GM18505 (cell line): ENCODE measurements around the gene CISTR.
"Not testable (repeated sequence)": the region's sequence is repeated elsewhere in the genome, so short reads cannot be mapped to it uniquely, and the experiment has no call there.

Experiments used
- ATAC-seq: cut with Tn5 transposase; IDR thresholded peaks from one replicate; pipeline ENCODE4 v1.9.1; 2021; ENCODE audit not compliant: unreplicated experiment
- POLR2A ChIP-seq: IDR thresholded peaks from 4 replicates; pipeline ENCODE4 v1.6.1; 2011; ENCODE audit warnings: borderline replicate concordance; ENCODE audit not compliant: insufficient read depth, insufficient read length; ENCODE audit errors: extremely low read depth

CISTR gene

GRCh38 chr12:53751336-53752191 lies at the start of gene CISTR:
CISTR (minus strand) TSS chr12:53751979.
- ATAC-seq = no peak

GRCh38 chr12:53798575-53798974 lies 46.8 kb upstream of the CISTR start:
- TF ChIP-seq POLR2A = no peak
- no peak for ATAC-seq

More at GRCh38 chr12:53751336-53752191, at the start of gene CISTR:
- peak; percentile 29 for TF ChIP-seq POLR2A

- ATAC-seq = no peak
- no peak for TF ChIP-seq POLR2A
Observed at GRCh38 chr12:53795927-53796326, 44.1 kb upstream of the CISTR start.

GRCh38 chr12:53793221-53793620 lies 41.4 kb upstream of the CISTR start:
- ATAC-seq = no peak
- no peak for TF ChIP-seq POLR2A

- no peak for TF ChIP-seq POLR2A
- no peak for ATAC-seq
Observed at GRCh38 chr12:53791735-53792326, 40.1 kb upstream of the CISTR start.

- no peak for ATAC-seq
- TF ChIP-seq POLR2A = no peak
Observed at GRCh38 chr12:53789570-53789969, 37.8 kb upstream of the CISTR start.

- no peak for ATAC-seq
- TF ChIP-seq POLR2A = no peak
Observed at GRCh38 chr12:53788892-53789291, 37.1 kb upstream of the CISTR start.

GRCh38 chr12:53786411-53786810 lies 34.6 kb upstream of the CISTR start:
- TF ChIP-seq POLR2A = no peak
- no peak for ATAC-seq

GRCh38 chr12:53785161-53785560 lies 33.4 kb upstream of the CISTR start:
- ATAC-seq = no peak
- no peak for TF ChIP-seq POLR2A

- TF ChIP-seq POLR2A = no peak
- ATAC-seq = no peak
Observed at GRCh38 chr12:53782093-53782703, 30.4 kb upstream of the CISTR start.

GRCh38 chr12:53781228-53781801 lies 29.5 kb upstream of the CISTR start:
- TF ChIP-seq POLR2A = no peak
- ATAC-seq = no peak

GRCh38 chr12:53780323-53780722 lies 28.5 kb upstream of the CISTR start:
- no peak for ATAC-seq
- TF ChIP-seq POLR2A = no peak

GRCh38 chr12:53779679-53780078 lies 27.9 kb upstream of the CISTR start:
- ATAC-seq = not testable (repeated sequence)
